NT2/D1 (cell line): ENCODE measurements around the gene OR5K2.

ENCODE experiments used
- DNase-seq: peaks from one replicate; pipeline ENCODE4 v3.0.0-alpha.2; 2011; ENCODE audit warnings: low read depth, low spot score
- H3K27me3 ChIP-seq: 2 replicates; pipeline ENCODE4 v1.6.0; 2011; ENCODE audit warnings: mild to moderate bottlenecking; ENCODE audit not compliant: insufficient read length, insufficient read depth
- H3K36me3 ChIP-seq: 2 replicates; pipeline ENCODE4 v1.6.1; 2011; ENCODE audit warnings: mild to moderate bottlenecking, low read length, mixed read lengths; ENCODE audit not compliant: insufficient read depth, insufficient read length
- H3K4me1 ChIP-seq: 2 replicates; pipeline ENCODE4 v1.5.1; 2011; ENCODE audit not compliant: insufficient read depth, insufficient read length
- H3K4me3 ChIP-seq: 2 replicates; pipeline ENCODE4 v1.5.1; 2011; ENCODE audit warnings: low read depth; ENCODE audit not compliant: insufficient read length
- H3K9ac ChIP-seq: 2 replicates; pipeline ENCODE4 v1.6.0; 2011; ENCODE audit warnings: low read depth; ENCODE audit not compliant: insufficient read length
- H3K9me3 ChIP-seq: 2 replicates; pipeline ENCODE4 v1.5.1; 2011; ENCODE audit warnings: mild to moderate bottlenecking, low read length; ENCODE audit not compliant: insufficient read depth
- SUZ12 ChIP-seq: IDR thresholded peaks from 2 replicates; pipeline ENCODE4 v1.6.1; 2011; ENCODE audit not compliant: insufficient read length, insufficient read depth; ENCODE audit errors: extremely low read depth
- YY1 ChIP-seq: IDR thresholded peaks from 2 replicates; pipeline ENCODE4 v1.6.1; 2011; ENCODE audit not compliant: insufficient read length, insufficient read depth
- ZNF274 ChIP-seq: IDR thresholded peaks from 2 replicates; pipeline ENCODE4 v1.6.1; 2011; ENCODE audit warnings: mild to moderate bottlenecking, low read depth, low read length

OR5K2 gene

DNA sequence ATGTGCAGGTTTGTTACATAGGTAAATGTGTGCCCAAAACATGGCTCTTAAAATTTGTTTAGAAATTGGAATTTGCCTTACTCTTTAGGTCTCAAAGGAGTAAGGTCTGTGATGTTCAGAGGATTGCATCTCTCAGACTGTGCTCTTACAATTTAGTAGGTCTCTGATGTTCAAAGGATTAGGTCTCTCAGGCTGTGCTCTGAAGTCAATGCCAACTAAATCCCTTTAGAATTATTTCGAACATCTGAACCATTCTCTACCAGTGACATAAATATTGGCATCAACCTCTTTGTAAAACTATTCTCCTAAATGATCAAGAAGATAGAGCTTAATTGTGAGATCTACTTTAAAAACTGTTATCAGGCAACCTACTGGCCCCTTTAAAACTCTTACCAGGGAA, 34.6 kb upstream of the OR5K2 start, which contains the start of gene OR5K1:
Gene OR5K1 (plus strand): TSS at position 301 of the 400 bp plus-strand sequence. CDS start 6,376 bp downstream, outside the sequence.
- no peaks in the 10 kb centered on the region for H3K4me1 ChIP-seq
- TF ChIP-seq SUZ12 (no peak), YY1 (no peak), ZNF274 (no peak)
- DNase-seq, result no peak

DNA sequence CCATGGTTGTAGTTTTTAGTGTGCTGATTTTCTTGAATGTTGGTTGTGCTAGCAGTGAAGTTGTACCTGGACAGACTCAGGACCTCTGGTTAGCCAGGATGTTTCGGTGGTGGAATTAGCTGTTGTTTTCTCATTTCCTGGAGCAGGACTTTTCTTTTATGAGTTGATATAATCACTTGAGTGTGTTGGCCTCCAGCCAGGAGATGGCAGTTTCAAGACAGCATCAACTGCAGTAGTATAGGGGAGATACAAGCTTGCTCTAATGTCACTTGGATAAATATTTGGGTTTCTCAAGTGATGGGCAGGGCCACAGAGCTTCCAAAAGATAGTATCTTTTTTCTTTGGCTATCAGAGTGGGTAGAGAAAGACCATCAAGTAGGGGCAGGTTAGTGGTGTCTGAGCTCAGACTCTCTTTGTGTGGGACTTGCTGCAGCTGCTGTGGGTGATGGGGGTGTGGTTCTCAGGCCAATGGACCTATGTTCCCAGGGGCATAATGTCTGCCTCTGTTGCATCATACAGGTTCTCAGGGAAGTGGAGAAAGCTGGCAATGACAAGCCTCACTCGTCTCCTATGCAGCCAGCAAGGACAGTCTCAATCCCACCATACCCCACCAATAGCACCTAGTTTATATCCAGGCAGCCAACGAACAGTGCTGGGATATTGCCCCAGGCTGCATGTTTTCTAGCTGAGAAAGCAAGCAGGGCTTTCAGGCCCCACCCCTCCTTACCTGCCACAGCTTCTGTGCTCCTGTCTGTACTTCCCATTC, 14.6 kb upstream of the OR5K2 start:
- H3K4me3 ChIP-seq, result no peak overlapping the region
- no peak overlapping the region for H3K9ac ChIP-seq
- no peaks in the 10 kb centered on the region for H3K27me3 ChIP-seq
- H3K36me3 ChIP-seq, result no peaks in the 10 kb centered on the region
- no peaks in the 10 kb centered on the region for H3K9me3 ChIP-seq
- DNase-seq, result no peak
- TF ChIP-seq YY1 (no peak), ZNF274 (no peak), SUZ12 (no peak)
- no peaks in the 10 kb centered on the region for H3K4me1 ChIP-seq

More for the DNA sequence above, 34.6 kb upstream of the OR5K2 start, which contains the start of gene OR5K1:
- Histone ChIP-seq H3K9ac (no peak within 1 kb of the TSS), H3K36me3 (no peaks in the 10 kb centered on the region), H3K4me3 (no peak within 1 kb of the TSS), H3K27me3 (no peaks in the 10 kb centered on the region), H3K9me3 (no peaks in the 10 kb centered on the region)

DNA sequence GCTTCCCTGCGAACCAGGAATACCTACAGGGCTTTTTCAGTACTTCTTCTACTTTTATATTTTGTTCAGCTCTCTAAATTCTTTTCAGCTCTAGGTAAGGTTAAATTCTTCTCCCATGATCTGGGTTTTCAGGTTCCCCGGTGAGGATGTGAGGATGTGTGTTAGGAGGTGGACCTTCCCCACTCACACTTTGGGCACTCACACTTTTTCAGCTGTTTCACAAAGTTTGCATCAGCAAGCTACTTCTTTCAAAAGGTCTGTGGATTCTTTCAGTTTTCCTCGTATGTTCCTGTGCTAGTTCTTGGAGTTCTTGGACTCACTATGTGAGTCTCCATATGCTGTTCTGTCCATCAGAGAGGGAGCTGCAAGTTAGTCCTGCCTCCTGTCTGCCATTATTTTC, 13.9 kb upstream of the OR5K2 start:
- no peak for DNase-seq
- H3K36me3 ChIP-seq, result no peaks in the 10 kb centered on the region
- H3K27me3 ChIP-seq, result no peaks in the 10 kb centered on the region
- H3K9me3 ChIP-seq, result no peaks in the 10 kb centered on the region; the same call in 1 of the 2 replicates
- no peaks in the 10 kb centered on the region for H3K4me1 ChIP-seq
- TF ChIP-seq ZNF274, result no peak
- no peak for TF ChIP-seq YY1
- TF ChIP-seq SUZ12, result no peak
- no peak overlapping the region for H3K9ac ChIP-seq
- no peak overlapping the region for H3K4me3 ChIP-seq

DNA sequence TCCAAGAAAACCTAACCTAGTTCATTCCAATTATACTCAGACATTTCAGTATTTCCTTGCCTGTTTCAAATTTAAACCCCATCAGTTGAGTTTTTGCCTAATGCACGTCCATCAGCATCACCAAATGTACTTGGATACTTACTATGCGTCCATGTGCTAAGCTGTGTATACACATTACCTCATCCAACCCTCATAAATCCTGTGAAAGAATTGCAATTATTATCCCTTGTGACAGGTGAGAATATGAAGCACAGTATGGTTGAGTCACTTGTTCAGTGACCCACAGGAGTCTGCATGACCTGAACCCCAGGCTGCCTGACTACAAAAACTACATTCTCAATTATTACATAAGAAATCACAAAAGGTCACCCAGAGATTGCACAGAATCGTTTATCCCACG, 2.5 kb downstream of the OR5K2 start:
- TF ChIP-seq ZNF274 (no peak), SUZ12 (no peak), YY1 (no peak)
- H3K9me3 ChIP-seq, result no peaks in the 10 kb centered on the region
- H3K4me3 ChIP-seq, result no peak overlapping the region
- no peaks in the 10 kb centered on the region for H3K36me3 ChIP-seq
- H3K4me1 ChIP-seq, result no peaks in the 10 kb centered on the region
- H3K27me3 ChIP-seq, result no peaks in the 10 kb centered on the region
- DNase-seq, result no peak
- H3K9ac ChIP-seq, result no peak overlapping the region

DNA sequence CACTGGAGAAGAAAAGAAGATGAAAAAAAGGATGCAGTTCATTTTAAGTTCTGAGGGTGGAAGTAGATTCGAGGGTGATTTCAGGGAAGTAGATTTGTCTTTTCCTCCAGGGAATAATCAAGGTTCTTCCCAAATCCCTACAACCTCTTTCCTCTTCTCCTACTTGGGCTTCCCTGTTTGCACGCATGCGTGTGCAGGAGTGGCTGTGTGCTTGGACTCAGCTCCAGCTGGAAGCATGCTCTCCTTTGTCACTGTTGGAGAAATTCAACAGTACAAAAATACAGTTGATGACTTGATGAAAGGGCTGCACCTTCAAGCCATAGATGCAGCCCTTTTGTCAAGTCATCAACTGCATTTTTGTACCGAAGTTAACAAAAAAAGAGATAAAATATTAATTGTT, 3.8 kb downstream of the OR5K2 start:
- no peaks in the 10 kb centered on the region for H3K27me3 ChIP-seq

DNA sequence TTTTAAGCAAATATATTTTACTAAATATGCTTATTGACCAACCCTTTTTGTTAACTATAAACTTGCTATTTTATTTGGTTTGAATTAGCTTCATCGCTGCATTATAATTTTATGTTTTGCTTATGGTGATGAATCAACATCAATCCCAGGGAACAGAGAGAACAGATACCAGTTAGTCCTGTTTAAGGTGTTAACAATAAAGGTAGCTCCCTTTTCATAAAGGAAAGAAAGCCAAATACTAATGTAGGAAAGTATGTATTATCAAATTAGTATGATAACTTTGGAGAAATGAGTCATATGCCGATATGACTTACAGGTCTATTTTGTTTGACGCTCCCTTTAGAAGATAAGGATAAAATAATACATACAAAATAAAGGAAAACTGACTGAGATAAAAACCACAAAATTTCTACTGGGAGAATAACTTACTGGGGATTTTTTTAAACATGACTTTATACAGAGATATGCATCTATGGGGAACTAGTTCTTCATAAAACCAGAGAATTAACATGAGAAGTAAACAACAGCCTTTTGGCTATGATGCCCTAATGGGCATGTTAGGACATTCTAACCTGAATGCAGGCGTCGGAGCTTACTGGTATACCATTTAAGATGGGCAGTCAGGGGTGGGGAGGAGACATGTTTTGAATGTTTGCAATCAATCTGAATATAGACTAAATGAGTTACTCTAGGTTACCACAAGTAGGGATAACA, 4.5 kb downstream of the OR5K2 start:
- H3K4me1 ChIP-seq, result no peaks in the 10 kb centered on the region
- TF ChIP-seq YY1 (no peak), SUZ12 (no peak), ZNF274 (no peak)
- DNase-seq, result no peak
- no peaks in the 10 kb centered on the region for H3K27me3 ChIP-seq
- H3K9ac ChIP-seq, result no peak overlapping the region
- H3K36me3 ChIP-seq, result no peaks in the 10 kb centered on the region
- no peaks in the 10 kb centered on the region for H3K9me3 ChIP-seq
- no peak overlapping the region for H3K4me3 ChIP-seq

More for the DNA sequence above, 3.8 kb downstream of the OR5K2 start:
- DNase-seq, result no peak
- no peaks in the 10 kb centered on the region for H3K36me3 ChIP-seq
- TF ChIP-seq SUZ12, result no peak
- TF ChIP-seq YY1, result no peak
- no peak overlapping the region for H3K9ac ChIP-seq
- H3K4me1 ChIP-seq, result no peaks in the 10 kb centered on the region
- no peak overlapping the region for H3K4me3 ChIP-seq
- no peaks in the 10 kb centered on the region for H3K9me3 ChIP-seq

DNA sequence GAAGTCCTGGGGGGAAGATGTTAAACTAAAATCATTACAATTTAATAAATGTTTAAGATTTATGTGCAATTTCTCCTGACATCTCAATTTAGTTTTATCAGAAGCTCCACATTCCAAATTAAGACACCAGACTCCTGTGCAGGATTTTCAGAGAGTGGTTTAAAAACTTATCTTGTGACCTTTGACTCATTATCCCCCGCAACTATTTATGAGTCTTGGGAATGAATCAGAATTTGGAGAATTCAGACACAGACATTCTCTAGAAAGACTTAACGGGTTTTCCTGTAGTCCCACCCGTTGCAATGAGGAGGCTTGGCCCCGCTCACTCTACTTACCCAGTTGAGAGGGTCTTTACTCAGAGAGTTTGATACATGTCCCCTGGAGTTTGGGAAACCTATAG, 7.1 kb downstream of the OR5K2 start:
- TF ChIP-seq ZNF274, result no peak
- Histone ChIP-seq H3K4me1 (no peaks in the 10 kb centered on the region), H3K9me3 (no peaks in the 10 kb centered on the region), H3K36me3 (no peaks in the 10 kb centered on the region), H3K4me3 (no peak overlapping the region), H3K9ac (no peak overlapping the region), H3K27me3 (no peaks in the 10 kb centered on the region)
- no peak for DNase-seq
